Heart left ventricle (tissue), 16 donors: ENCODE measurements around the gene SNRPA. TPM values are rescaled to one million over a fixed set of nuclear protein-coding genes. Genes with fewer than 3 reads are reported as not detected.

Experiments
- ATAC-seq, 4 donors: fragments of 200-7000 bp; cut with Tn5 transposase; one replicate each; pipeline ENCODE4 v1.9.1; 2020 to 2022; ENCODE audit warnings: moderate library complexity in 4 of 4, mild to moderate bottlenecking in 3 of 4, moderate number of reproducible peaks in 1 of 4
- DNase-seq, 5 donors: peaks; one replicate each; pipeline ENCODE4 v3.0.0-alpha.2; 2020
- H3K27ac ChIP-seq, 12 donors: fragments of 200-600 bp; sonication (generic) in 4 of 12; one replicate each; pipeline versions ENCODE4 v1.5.0 to v1.8.0; 2016 to 2022; ENCODE audit warnings: mild to moderate bottlenecking in 2 of 12
- H3K27me3 ChIP-seq, 9 donors: fragments of 200-600 bp; sonication (generic) in 2 of 9; one replicate each; pipeline versions ENCODE4 v1.5.1 to v1.8.0; 2016 to 2022; ENCODE audit warnings: mild to moderate bottlenecking in 3 of 9
- H3K36me3 ChIP-seq, 9 donors: fragments of 200-600 bp; sonication (generic) in 2 of 9; one replicate each; pipeline versions ENCODE4 v1.5.0 to v1.8.0; 2018 to 2022; ENCODE audit warnings: mild to moderate bottlenecking in 2 of 9
- H3K4me1 ChIP-seq, 12 donors: fragments of 200-600 bp; sonication (generic) in 4 of 12; one replicate each; pipeline versions ENCODE4 v1.5.0 to v1.8.0; 2016 to 2022; ENCODE audit warnings: mild to moderate bottlenecking in 3 of 12
- H3K4me3 ChIP-seq, 12 donors: fragments of 200-600 bp; sonication (generic) in 4 of 12; one replicate each; pipeline versions ENCODE4 v1.5.0 to v1.8.0; 2017 to 2022; ENCODE audit warnings: mild to moderate bottlenecking in 9 of 12, moderate library complexity in 4 of 12
- H3K9me3 ChIP-seq, 12 donors: fragments of 200-600 bp; sonication (generic) in 4 of 12; one replicate each; pipeline versions ENCODE4 v1.5.0 to v1.8.0; 2016 to 2022; ENCODE audit warnings: mild to moderate bottlenecking in 1 of 12
- POLR2A ChIP-seq, 2 donors: fragments of 450-650 bp; IDR thresholded peaks; one replicate each; pipeline ENCODE4 v1.6.1; 2017; ENCODE audit warnings: antibody characterized with exemption in 2 of 2, mild to moderate bottlenecking in 2 of 2, moderate library complexity in 2 of 2
- WGBS, 4 donors: extraction: QIAGEN DNeasy Blood & Tissue Kit in 2 of 4; methylation state at CpG; one replicate each; pipeline versions ENCODE4 v1.1.5 to v1.1.7; 2013 to 2018; 5-methylcytosine and 5-hydroxymethylcytosine counted together
- intact Hi-C, 10 donors: fragments of 100-400 bp; cut with DNase I; formaldehyde crosslinking; loops; one replicate each; pipeline versions ENCODE4 v1.11.1 to v1.14.2; 2022
- polyA plus RNA-seq, 2 donors: library from polyadenylated mRNA; stranded (reverse); fragments of 200-250 nt; gene quantifications; one replicate each; pipeline ENCODE4 v1.2.3, GENCODE V29; 2013
- total RNA-seq, 9 donors: library from RNA; depleted of rRNA in 2 of 9; stranded (reverse); fragments of >200 nt in 2 of 9; fragmentation: NEBNext Ultra II Directional in 3 of 9; extraction: Animal tissue kit (Norgen Biotek cat#: 25700) in 3 of 9; gene quantifications; one replicate each; pipeline versions ENCODE4 v1.1.0 to v1.2.4, GENCODE V29; 2016 to 2023
- TF ChIP-seq, protein P1 (sequence below), 12 donors: fragments of 200-600 bp; sonication (generic) in 4 of 12; IDR thresholded peaks; one replicate each; pipeline versions ENCODE4 v1.5.0 to v1.8.0; 2018 to 2022; ENCODE audit warnings: antibody characterized with exemption in 12 of 12, mild to moderate bottlenecking in 5 of 12
- donor health status: ischemic (EF 13 %, LVEDD 7.1; RV severe dilation, severe dysfunction).
- donor health status: healthy with polysubstance abuse.
- donor health status: DM: no; HTN: yes; CAD: no.
- donor health status: DM: no; HTN: no; CAD: no.
- donor health status: ischemic (EF 25% LVEDD 6.9; RV normal size, moderate dysfunction).
- donor health status: ischemic (EF 25% LVEDD 5.7; RV mildly dilated, moderate dysfunction).
- donor health status: healthy.
- donor health status: DM: yes; HTN: yes; CAD: no.
- donor health status: ischemic (EF 35%, LVEDD 5.7; RV mildly dilated, moderate dysfunction).
- donor health status: nonischemic (EF 11% LVEDD 7.7; RV severe dilation, severe dysfunction).
- donor health status: DM: yes; HTN: yes; CAD: no.
- donor health status: PGD.
- donor health status: ischemic (EF 29% LVEDD 5.4; RV normal size, mild dysfunction).
- donor health status: nonischemic (EF 23%, LVEDD 6.1; RV moderate dilation, normal function).

The SNRPA gene
- total and polyA plus RNA-seq, 11 donors, result 22.5 to 50.2 (median 31.6) TPM

DNA sequence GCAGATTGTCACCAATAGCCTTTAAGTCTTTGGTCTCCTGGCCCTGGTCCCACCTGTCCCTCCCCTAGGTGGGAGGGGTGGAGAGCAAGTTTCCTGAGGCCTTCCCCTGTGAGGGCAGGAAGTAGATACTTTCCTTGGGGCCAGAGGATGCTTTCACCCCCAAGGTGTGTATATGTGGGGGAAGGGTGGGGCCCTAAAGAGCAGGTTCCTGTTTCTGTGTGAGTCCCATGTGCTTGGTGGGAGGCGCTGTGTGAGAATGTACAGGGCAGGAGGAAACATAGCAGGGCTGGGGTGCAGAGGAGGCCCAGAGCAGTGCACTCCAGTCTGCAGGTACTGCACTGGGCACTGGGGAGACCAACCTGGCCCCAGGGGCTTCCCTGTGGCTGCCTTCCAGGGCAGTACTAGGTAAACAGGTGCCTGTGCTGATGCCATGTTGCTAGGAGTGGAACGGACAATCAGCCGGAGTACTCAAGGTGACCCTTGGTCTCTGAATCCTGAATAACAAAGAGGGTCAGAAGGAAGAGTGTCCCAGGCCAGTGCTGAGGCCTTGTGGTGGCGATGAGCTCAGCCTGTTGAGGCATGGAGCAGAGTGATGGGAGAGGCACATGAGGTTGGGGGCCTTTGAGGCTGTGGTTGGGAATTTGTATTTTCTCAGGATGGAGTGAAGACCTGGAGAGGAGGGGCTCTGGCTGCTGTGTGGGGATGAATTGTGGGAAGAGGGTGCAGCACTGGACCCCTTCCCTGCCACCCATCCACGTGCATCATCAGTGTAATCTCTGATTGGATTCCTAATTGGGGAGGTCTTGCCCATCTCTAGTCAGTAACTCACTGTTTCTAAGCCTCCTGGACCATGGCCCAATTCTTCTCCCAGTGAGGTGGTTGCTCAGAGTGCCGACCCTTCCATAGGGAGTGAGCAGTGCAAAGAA, 53.1 kb downstream of the SNRPA start:
- Histone ChIP-seq H3K4me3 (peak overlapping the region in 9 of 12 donors; percentile 16 to 99 (median 94)), H3K36me3 (peaks cover 0 to 62% (median 39%) of the 10 kb centered on the region in 9 donors), H3K4me1 (peaks cover 56 to 93% (median 83%) of the 10 kb centered on the region in 12 donors), H3K9me3 (no peaks in the 10 kb centered on the region), H3K27ac (peak overlapping the region; percentile 75 to 99 (median 97)), H3K27me3 (no peaks in the 10 kb centered on the region)
- ATAC-seq, result peak in 1 of 4 donors; percentile 12
- intact Hi-C loops, result loop anchor here in 2 of 10 donors (10.0 kb wide), 2 partner anchors 139 to 379 kb away; partner anchors contain the start of gene SERTAD1 (in 1 of the 2)
- TF ChIP-seq POLR2A (IDR thresholded peaks at IDR 0.05), result no peak
- TF ChIP-seq, protein P1, sequence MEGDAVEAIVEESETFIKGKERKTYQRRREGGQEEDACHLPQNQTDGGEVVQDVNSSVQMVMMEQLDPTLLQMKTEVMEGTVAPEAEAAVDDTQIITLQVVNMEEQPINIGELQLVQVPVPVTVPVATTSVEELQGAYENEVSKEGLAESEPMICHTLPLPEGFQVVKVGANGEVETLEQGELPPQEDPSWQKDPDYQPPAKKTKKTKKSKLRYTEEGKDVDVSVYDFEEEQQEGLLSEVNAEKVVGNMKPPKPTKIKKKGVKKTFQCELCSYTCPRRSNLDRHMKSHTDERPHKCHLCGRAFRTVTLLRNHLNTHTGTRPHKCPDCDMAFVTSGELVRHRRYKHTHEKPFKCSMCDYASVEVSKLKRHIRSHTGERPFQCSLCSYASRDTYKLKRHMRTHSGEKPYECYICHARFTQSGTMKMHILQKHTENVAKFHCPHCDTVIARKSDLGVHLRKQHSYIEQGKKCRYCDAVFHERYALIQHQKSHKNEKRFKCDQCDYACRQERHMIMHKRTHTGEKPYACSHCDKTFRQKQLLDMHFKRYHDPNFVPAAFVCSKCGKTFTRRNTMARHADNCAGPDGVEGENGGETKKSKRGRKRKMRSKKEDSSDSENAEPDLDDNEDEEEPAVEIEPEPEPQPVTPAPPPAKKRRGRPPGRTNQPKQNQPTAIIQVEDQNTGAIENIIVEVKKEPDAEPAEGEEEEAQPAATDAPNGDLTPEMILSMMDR (IDR thresholded peaks at IDR 0.05), result no peak
- DNase-seq, result peak in 4 of 5 donors; percentile 70 to 79 (median 72)
- WGBS, 4 donors, result 42 to 50% (median 44%) methylated on average over 5 to 6 of the region's 6 CpGs

DNA sequence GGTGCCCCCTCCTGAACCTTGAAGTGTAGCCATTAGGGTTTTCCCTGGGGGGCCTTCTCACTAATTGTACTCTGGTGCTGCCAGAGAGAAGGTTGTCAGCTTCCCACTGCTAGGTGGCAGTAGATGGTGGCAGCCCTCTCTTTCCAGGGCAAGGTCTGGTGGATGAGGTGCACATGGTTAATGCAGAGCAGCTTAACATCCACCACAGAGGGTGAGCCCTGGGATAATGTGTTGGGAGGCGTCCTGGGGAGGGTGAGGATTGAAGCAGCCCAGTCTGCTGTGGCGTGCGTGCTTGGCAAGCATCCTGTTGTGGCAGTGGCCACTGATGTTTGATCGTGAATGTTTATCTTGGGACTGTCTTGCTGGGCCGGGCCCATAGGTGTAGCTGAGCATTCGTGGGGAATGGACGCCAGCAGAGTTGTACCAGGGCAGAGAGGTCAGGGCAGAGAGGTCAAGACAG, 53.8 kb downstream of the SNRPA start:
- Histone ChIP-seq H3K4me3 (no peak overlapping the region), H3K27me3 (no peaks in the 10 kb centered on the region), H3K36me3 (peaks cover 0 to 69% (median 44%) of the 10 kb centered on the region in 9 donors), H3K27ac (peak overlapping the region; percentile 57 to 99 (median 97)), H3K9me3 (no peaks in the 10 kb centered on the region), H3K4me1 (peaks cover 57 to 100% (median 90%) of the 10 kb centered on the region in 12 donors)
- ATAC-seq (peak in 3 of 4 donors; percentile 1 to 7 (median 1)), DNase-seq (peak in 1 of 5 donors; percentile 53)
- TF ChIP-seq, protein P1 (IDR thresholded peaks at IDR 0.05), result peak in 2 of 12 donors; percentile 19 to 23
- TF ChIP-seq POLR2A (IDR thresholded peaks at IDR 0.05), result no peak
- WGBS, 4 donors, result 16 to 25% (median 22%) methylated on average over 7 of the region's 7 CpGs
- intact Hi-C loops, result loop anchor here in 6 of 10 donors (5.0 to 10.0 kb wide), 5 partner anchors 88 to 383 kb away; partner anchors contain the start of genes COQ8B (in 2 of the 6), ITPKC (in 2 of the 6) and SERTAD1 (in 1 of the 6)

DNA sequence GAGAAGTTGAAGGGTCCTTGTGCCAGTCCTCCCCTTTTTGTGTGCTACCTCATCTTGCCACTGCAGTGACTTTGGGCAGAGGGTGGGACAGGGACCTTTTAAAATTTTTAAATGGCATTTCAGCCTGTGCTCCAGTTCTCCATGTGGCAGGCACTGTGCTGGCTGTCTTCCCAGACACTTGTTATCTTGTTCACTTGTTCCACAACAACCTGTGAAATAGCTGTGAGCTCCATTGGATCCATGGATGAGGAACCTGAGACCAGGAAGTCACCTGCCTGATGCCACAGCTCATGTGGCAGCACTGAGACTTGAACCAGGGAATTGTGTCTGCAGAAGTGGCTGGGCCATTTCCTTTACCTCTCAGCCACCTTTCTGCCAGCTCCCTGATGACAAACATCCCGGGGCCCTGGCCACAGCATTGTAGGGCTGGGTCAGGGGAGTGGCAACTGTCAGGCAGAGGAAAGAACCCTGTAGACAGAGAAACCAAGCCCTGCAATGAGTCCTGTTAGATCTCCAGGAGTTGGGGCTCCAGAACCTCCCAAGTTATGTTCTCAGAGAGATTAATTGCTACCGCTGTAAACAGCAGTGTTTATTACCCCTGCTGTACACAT, 54.4 kb downstream of the SNRPA start:
- Histone ChIP-seq H3K27me3 (no peaks in the 10 kb centered on the region), H3K9me3 (no peaks in the 10 kb centered on the region), H3K36me3 (peaks cover 0 to 69% (median 44%) of the 10 kb centered on the region in 9 donors), H3K4me3 (no peak overlapping the region), H3K27ac (peak overlapping the region in 11 of 12 donors; percentile 95 to 99 (median 97)), H3K4me1 (peaks cover 56 to 100% (median 90%) of the 10 kb centered on the region in 12 donors)
- intact Hi-C loops, result loop anchor here in 6 of 10 donors (5.0 to 10.0 kb wide), 5 partner anchors 88 to 383 kb away; partner anchors contain the start of genes COQ8B (in 2 of the 6), ITPKC (in 2 of the 6) and SERTAD1 (in 1 of the 6)
- WGBS, 4 donors, result 35 to 67% (median 55%) methylated on average over 2 of the region's 2 CpGs
- TF ChIP-seq, protein P1 (IDR thresholded peaks at IDR 0.05), result no peak
- DNase-seq, result peak in 1 of 5 donors; percentile 62
- peak in 2 of 4 donors; percentile 2 for ATAC-seq
